Cortex of kidney (tissue), 1 donor: ENCODE measurements around the gene BBIP1.
A peak's percentile ranks its signal among the peaks of the same experiment; 100 is the strongest.
"Not testable (repeated sequence)": the region's sequence is repeated elsewhere in the genome, so short reads cannot be mapped to it uniquely, and the experiment has no call there.

Experiments used
- DNase-seq: peaks from one replicate; lab custom pipeline; 2025; lab: John Stamatoyannopoulos, UW

The BBIP1 gene

DNA sequence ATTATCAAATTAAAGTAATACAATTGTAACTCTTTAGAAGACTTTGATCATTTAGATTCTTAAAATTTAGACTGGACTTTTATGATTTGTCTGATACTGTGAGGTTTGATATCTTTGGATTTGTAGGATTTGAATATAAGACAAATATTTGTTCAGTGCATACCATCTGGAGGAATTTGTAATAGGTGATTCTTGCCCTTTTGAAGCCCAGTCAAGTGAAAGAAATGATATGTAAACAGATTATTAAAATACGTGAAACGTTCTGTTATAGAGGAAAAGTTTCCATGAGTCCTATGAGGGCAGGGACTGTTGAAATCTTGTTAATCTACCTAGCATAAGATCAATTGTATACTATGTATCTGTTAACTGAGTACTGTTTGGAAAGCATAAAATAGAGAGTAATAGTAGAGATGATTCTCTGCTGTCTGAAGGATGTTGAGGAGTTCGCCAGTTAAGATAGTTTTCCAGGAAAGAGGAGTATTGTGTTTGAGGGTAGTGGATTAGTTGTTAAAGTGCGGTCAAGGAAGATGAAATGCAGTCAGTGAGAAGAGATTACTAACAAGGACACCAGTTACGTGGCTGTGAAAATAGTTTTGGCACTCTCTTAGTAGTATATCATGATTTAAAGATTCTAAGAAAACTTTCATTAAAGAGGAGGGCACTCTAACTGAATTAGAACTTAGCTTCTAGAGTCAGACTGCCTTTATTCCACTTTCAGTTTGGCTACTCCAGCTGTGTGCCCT lies 32.9 kb downstream of the BBIP1 start:
- DNase-seq: no peak

DNA sequence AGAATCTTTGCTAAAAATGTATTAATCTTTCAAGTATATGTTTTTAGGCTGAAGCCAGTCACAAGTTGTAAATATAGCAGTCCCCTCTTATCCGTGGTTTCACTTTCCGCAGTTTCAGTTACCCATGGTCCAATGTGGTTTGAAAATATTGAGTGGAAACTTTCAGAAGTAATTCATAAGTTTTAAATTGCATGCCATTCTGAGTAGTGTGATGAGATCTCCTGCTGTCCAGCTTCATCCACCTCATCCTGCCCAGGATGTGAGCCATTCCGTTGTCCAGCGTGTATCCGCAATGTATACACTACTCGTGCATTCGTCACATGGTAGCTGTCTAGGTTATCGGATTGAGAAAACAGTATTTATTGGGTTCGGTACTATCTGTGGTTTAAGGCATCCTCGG lies 35.1 kb downstream of the BBIP1 start:
- DNase-seq: no peak

DNA sequence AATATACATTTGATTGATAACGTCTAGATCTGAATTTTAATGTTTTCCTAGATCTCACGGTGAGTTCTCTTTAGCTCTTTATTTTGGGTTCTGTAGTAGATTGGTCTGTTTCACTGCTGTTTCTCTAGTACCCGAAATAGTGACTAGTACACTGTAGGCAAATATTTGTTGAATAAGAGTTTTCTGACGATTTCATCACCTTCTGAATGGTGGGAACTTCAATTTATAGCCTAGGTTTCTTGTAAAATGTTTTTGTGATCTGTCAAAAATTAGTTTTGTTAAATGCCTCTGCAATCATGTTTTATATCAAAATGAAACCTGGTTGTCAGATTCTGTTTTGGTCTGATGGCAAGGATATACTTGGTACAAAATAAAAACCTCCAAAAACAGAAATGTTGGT lies 37.1 kb downstream of the BBIP1 start:
- DNase-seq: no peak

DNA sequence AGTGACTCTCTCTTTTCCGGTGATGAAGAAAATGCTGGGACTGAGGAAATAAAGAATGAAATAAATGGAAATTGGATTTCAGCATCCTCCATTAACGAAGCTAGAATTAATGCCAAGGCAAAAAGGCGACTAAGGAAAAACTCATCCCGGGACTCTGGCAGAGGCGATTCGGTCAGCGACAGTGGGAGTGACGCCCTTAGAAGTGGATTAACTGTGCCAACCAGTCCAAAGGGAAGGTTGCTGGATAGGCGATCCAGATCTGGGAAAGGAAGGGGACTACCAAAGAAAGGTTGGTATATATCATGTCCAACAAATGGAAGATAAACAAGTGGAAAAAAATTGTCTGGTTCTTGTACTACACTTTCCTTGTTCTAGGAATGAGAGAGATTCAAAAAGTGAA lies 37.7 kb downstream of the BBIP1 start:
- DNase-seq: no peak

DNA sequence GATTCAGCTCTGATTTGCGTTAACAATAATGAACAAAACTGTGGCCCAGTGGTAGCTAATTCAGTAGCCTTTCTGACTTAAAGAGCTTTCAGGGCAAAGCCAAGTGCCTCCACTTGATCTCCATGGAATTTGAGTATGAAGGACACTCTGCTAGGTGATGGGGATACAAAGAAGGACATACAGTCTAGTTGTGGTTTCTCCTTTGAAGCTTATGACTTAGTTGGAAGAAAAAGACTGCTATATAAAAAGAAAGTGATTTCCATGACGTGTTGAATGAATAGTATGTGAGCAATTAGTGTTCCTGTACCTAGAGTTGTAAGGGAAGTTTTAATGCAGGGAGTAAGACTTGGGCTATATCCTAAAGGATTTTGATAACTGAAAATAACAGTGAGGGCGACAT lies 39.0 kb downstream of the BBIP1 start:
- DNase-seq: no peak

DNA sequence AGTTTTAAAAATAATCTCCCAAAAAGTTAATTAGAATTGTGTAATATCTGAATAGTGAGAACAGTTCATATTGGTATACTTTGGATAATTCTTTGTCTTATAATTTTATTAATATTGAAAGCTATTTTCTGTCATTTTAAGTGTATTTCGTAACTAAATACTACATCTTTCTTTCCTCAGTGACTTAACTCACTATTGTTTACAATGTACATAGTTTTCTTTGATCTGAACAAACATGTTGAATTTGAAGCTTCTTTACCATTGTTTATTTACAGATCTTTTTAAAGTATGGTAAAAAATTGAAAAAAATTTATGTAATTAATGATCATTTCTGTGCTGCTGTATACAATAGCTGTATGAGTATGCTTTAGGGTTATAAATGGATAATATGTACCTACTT lies 42.2 kb downstream of the BBIP1 start:
- DNase-seq: no peak

DNA sequence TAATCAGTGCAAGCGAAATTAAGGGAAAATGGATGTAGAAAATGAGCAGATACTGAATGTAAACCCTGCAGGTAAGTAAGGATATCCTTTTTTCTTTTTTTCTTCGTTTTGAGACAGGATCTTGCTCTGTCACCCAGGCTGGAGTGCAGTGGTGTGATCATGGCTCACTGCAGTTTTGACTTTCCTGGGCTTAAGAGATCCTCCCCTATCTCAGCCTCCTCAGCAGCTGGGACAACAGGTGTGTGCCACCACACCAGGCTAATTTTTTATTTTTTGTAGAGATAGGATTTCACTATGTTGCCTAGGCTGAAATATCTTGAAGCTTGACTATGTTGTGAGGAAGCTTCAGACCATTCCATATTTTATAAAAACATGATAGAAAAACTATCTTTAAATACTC lies 43.0 kb downstream of the BBIP1 start:
- no peak for DNase-seq

DNA sequence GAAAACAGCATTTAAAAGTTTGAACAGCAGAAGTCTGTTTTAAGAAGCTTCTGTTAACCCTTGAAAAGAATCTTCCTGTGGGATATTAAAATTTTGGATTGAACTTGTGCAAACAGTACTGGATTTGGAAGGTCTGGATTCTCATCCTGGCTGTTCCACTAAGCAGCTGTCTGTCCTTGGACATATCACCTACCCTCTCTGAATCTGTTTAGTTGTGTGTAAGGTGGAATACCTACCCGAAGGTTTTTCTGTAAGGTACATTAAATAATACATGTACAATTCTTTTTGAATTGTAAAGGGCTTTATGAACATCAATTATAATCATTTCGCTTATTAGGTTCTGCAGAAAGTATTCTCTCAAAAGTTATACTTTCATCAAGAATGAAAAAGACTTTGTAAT lies 45.0 kb downstream of the BBIP1 start:
- no peak for DNase-seq

DNA sequence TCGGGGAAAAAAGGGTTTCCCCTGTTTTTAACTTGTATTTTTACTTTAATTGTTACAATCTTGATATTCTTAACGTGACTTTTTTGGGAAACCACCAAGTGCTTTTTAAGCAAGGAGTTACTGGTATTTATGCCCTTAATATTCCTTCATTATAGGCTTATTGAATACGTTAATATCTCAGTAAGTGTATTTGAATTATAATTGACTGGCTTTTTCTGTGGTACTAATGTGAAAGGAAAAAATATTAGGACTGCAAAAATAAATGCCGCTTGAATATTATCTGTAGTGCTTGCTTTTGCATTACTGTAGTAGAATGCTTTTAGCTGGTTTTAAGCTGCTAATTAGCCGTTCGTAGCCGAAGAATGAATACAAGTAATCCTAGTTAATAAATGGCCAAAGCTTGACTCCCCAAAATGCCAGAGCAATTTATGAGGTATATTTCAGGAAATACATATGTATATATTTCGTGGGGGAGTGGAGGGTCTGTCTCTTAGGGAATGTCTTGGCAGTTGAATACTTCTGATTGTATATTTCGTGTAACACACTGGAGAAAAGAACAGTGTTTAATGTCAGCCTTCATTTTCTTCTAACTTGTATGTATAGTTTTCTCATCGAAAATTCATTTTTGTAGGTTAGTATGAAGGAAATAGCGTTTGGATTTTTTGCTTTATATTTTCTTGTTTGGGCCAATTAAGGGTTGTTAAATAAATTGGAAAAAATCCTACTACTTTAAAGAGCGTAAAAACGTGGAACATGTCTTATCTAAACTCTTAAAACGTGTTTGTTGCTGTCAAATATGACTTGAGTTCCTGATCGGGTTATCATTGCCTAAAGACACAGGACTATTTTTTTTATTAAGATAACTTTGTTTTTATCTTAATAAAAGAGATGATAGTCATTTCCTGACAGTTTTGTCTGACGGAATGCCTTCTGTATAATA lies 45.7 kb downstream of the BBIP1 start:
- DNase-seq: no peak

DNA sequence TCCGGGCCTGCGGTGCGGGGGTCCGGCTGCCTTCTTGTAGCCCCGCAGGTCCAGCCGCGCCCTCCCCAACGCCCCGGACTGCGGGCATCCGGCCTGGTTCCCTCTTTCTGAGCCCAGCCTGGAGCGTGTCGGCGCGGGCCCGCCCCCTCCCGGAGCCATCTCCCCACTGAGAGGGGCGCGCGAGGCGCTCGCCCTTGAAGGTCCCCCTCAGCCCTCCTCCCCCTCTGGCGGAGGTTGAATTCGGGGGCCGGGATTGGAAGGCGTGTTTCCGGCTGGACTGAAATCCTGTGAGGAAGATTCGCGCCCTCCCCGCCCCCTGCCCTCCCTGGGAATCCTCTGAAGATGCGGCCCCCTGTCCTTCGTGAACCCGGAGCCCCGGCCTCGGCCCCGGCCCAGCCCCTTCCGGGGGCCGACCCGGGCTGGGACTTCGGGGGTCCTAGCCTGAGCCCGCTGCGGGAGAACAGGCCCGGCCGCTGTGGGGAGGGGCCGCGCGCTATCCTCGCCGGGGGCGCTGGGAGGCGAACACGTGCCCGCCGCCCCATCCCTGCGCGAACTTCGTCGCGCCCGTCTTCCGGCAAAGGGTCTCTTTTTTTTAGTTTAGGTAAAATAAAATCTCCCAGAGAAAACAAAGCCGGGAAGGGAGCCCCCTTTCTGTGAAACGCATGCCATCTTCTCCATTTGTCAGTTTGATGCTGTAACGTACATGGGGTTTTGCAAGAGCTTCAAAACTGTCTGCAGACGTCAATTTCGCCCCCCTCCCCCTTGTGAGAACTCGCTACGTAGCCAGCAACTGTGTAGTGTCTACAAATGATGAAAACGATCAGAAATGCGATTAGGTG lies 46.6 kb downstream of the BBIP1 start:
- no peak for DNase-seq

DNA sequence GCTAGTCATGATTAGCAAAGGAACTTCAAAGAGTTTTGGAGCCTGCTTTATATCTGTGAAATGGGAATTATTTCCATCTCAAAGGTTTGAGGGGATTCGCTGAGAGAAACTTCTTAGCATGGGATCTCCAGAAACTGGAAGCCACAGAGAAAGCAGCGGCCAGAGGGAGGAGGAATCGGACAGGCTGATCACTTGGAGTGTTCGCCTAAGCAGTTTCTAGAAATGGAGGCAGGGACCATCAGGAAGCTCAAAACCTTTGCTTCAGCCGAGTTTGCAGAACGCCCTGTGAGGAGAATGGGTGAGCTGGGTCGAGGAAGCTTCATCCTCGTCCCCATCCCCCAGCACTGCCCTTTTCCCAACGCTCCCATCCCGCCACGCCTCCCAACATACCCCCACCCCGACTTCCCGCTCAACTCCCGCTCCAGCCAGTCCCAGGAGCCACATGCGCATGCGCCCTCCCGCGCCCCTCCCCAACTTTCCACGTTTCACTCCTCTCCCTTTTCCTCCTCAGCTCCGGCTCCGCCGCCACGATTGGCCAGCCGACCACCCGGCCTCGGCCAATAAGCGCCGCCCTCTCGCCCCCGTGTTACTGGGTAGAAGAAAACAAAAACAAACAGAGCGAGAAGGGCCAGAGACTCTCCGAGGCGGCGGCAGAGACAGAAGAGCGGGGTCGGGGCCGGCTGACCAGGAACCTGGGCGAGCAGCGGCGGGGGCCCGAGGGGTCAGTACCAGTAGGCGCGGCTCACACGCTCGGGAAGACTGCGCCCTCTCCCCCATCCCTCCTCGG lies 47.5 kb downstream of the BBIP1 start, which contains the start of gene PDCD4:
Gene PDCD4 (plus strand): TSS at position 631 of the 787 bp plus-strand sequence. CDS start 4,100 bp downstream, outside the sequence.
- DNase-seq: peak; percentile 61

DNA sequence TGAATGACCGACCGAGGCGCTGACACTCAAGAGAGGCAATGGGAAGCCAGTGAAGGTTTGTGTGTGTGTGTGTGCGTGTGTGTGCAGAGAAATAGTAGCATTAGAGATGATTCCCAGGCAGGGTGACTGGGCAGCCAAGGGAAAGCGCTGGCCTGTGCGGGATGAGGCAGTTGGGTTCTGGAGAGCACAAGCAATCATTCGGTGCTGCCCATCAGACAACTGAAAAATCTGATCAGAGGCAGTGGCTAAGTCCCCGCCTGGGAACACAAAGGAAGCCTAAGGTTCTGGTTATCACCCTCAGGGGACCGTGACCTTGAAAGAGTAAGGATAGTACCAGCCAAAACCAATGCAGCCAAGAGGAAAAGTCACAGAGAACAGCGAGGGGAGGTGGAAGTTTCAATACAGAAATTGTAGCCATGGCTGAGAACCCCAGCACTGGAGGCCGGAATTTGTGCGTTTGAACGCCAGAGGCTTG lies 48.1 kb downstream of the BBIP1 start:
- DNase-seq: no peak

DNA sequence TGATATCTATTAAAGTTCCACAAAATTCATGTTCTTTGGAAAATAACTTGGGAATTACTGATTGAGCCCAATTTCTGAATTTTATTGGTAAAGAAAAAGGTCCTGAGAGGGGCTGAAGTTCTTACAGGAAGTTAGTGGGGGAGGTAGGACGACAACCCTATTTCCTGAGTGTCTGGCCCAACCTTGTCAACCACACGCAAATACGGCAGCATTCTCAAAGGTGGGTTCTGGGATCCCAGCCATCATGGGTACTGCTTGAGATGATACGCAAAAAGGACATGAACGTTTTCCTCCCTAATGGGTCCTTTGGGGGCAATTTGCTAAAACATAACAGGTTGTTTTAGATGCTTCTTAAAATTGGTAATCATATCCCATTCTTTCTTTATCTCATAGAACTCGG lies 50.0 kb downstream of the BBIP1 start:
- no peak for DNase-seq

DNA sequence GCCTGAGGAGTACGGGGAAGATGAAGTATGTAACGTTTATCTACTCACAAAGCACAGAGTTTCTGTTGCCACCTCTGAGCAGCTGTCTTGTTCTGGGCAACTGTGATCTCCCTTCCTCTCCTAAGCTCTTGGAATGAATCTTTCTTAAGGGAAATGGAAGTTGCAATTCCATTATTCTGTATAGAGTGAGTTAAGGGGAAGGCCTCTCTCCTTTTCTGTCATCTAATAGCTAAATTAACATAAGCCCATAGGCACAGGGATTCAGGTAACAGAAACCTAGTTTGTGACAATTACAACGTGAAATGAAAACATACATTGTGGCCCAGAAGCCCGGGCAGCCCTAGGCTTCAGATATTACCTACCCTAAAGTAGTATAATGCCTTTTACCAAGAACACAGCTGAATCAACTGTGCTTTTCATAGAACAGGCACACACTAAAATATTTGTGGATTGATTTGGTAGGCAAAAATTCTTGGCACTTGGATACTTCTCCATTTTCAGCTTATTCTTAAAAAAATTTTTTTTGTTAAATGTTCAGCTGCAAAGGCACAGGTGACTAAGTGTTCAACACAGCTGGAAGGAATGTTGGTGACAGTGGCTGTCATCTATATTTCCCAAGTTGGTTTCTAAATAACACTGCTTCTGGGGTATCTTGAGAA lies 51.0 kb downstream of the BBIP1 start:
- DNase-seq: no peak

DNA sequence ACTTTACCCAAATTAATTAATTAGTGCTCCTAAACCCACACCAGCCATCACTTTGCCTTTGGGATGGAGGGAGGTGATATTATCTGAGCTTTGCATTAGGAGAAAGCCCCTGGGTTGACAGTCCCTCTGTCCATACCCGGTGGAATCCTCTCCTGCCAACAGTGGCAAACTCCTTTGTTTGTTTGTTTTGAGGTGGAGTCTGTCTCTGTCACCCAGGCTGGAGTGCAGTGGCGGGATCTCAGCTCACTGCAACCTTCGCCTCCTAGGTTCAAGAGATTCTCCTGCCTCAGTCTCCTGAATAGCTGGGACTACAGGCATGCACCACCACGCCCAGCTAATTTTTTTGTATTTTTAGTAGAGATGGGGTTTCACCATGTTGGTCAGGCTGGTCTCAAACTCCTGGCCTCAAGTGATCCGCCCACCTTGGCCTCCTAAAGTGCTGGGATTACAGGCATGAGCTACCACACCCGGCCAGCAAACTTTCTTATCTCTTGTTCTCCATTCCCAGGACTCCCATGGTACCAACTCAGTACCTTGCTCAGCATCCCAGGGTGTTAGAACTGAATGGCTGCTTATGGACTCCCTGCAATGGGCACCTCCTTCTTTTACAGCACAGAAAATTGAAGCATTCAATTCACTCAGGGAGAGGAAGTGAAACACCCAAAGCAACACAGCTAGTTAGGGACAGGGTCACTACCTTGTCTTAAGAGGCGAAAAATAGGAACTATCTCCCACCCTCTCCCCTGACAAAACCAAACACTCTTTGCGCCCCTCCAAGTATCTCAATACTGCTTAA lies 51.8 kb downstream of the BBIP1 start:
- DNase-seq: not testable (repeated sequence)

DNA sequence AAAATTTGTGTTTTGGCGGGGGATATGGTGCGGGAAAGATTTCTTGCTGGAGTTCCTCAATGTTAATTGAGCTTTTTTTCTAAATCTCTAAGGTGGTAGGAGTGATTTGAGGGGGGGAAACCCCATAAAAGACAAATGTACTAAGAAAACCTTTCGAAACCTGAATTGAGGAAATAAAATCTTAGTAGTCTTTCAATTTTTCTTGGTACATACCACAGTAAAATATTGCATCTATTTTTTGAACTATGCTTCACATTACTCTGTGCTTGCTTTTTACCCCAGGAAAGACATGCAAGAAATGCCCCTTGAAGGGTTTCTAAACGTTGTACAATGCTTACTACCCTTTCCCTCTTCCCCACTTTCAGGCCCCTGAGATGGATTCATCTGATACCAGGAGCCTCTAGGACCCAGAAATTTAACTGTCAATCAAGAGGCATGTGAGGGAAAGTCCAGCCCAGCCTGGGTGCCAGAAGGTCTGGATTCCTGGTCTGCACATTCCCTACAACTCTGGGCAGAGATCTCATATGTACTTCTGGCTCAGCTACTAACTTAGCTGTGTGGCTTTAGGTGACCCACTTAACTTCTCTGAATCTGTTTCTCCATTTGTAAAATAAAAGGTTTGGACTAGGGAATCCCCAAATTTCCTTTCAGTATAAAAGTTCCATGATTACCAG lies 53.0 kb downstream of the BBIP1 start:
- no peak for DNase-seq

DNA sequence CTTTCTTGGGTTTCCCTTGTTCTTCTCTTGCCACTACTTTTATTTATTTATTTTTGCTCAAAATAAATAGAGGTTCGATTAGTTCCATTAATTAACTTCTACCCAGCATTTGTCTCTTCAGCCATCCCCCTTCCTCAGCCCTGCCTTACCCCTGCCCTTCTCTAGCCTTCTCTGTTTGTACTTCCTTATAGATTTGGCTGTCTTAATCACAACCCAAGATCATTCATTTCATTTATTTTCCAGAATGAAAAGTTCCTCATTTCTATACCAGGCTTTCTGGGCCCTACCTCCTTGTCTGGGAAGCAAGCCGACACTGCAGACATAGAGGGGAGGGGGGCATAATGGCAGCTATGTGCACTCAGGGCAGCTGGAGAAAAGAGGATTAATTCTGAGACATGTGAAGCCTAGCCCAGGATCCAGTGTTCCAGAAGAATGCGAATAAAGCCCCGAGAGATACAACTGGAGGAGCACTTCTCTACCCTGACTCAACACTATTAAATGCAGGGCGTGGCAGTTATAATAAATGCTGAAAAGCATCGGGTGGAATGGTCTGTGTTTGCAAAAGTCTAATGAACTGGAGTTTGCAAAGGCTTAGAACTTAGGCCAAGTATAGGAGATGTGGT lies 53.7 kb downstream of the BBIP1 start:
- DNase-seq: no peak

DNA sequence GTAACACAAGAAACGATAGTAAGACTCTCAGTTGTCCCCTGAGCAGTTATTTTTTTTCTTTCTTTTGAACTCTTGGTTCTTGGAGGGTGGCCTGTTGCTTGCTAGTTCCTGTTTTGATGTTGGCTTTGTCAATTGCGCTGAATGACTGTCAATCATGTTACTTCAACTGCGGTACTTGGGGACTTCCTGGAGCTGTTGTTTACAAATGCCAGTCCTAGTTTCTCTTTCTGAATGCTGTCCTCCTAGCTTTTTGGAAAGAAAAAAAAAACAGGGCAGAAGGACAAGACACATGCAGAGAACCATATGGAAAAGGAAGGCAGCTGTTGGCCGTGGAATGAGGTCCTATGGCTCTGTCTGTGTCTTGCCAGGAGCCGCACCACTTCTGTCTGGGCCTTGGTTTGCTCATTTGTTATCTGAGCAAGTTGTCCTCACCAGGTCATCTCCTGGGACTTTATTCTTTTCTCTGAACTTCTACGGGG lies 54.3 kb downstream of the BBIP1 start:
- no peak for DNase-seq

DNA sequence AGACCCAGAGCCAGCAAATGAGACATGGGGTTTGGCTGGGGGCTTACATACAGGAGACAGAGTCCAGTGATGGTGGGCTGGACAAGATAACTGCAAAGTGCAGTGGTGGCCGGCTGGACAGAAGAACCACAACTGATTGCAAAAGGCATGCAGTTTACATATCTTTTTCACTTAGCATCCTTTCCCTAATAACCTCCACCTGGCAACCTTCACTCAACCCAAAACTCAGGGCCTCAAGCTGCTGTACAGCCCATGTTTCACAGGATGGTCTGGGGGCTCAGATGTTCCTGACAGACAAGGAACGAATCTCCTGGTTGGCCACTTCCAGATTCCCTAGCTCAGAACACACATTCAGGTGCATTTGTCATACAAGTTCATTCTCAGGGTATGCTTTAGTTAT lies 55.0 kb downstream of the BBIP1 start:
- no peak for DNase-seq
